ENCODE data around the gene MRPS6. TPM values are rescaled to one million over a fixed set of nuclear protein-coding genes. Genes with fewer than 3 reads are reported as not detected.

Gene MRPS6
- total RNA-seq, 1 donor from 2014 or later = 69.3 TPM

DNA sequence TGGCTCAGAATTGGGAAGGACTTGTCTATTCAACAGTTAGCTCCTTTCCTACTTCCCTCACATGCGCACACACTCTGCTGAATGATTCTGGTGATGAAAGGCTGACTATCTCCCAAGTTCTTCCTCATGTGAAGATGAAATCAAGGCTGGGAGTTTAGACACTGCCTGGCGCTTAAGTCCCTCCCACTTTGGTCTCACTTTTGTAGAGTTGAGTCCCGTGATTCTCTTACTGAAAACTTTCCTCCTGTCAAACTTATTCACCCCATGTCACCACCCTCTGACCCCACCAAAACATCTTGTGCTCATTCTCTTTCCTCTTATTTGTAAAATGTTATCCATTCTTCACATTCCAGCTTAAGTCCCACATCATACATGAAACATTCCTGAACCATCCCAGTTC, 8.4 kb upstream of the MRPS6 start:
- DNase-seq (ENCODE audit: low spot score) = no peak

DNA sequence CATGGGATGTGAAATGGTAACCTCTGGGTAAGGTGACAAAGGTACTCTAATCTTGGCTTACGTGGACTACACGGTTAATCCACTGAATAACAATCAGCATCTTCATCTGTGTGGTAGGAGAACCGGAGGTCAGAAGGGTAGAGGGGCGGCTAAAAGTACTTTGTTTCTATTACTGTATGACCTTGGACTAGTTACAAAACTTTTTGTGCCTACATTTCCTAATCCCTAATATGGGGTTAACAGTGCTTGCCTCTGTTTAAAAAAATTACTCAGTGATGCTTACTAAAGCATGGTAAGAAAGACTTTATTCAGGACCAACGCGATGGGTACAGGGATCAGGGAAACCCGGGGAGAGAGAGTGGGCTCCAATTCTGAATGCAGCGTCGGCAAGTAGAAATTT, 1.7 kb upstream of the MRPS6 start:
- DNase-seq (ENCODE audit: low spot score) = no peak

DNA sequence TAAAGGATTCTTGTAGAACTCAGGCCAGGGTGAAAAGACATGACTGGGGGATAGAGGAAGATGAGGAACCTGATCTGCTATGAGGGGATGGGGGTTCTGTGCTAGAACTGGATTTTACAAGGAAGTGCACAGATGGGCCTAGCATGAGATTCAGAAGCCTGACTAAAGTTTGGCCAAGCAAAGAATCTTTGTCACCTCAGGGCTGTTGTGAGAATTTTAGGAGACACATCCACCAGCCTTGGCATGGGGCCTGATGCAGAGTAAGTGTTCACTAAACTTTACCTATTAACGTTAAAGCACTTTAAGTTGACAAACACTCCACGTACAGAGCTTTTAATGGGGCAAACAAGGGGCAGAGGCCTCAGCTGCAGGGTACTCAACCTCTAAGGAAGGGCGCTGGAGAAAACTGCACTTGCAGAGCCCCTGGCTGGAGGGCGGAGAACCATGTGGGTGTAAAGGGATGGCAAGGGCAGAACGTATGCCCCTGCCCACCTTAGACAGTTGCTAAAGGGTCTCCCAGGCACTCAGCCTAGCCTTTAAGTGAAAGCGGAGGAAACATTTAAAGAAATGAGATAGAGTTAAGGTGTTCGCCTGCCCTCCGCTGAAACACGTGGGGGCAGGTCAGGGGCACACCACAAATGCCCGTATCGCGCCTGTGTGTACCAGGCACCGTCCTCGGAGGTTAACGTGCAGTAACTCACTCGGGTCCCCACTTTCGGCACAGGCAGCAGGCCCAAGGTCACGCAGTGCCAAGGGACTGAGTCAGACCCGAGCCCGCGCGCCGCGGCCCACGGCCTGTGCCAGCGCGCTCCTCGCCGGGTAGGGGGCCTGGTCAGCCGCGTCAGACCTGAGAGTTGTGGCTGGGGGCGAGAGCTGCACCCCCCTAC, 990 bp upstream of the MRPS6 start:
- DNase-seq (ENCODE audit: low spot score) = peak; percentile 90

DNA sequence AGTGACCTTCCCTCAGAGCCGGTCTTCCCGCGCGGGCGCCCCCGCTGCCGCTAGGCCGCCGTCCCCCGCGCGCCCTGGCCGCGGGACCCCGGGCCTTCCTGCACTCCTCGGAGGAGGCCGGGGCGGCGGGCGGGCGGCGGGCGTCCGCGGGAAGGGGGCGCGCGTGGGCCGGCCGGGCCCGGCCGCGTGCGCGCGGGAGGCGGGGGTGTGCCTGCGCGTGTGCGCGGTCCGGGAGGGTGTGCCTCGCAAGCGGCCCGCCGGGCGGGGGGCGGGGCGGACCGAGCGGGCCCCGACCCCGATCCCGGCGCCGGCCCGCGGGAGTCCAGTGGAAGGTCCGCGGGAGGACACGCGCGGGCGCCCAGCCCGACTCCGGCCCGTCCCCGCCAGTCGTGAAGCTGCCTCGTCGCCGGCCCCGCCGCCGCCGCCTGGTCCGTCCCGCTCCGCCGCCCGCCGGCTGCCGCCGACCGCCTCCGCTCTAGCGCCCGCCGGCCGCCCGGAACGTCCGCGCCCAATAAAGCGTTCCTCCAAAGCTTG, 438 bp downstream of the MRPS6 start:
- DNase-seq (ENCODE audit: low spot score) = peak; percentile 92

DNA sequence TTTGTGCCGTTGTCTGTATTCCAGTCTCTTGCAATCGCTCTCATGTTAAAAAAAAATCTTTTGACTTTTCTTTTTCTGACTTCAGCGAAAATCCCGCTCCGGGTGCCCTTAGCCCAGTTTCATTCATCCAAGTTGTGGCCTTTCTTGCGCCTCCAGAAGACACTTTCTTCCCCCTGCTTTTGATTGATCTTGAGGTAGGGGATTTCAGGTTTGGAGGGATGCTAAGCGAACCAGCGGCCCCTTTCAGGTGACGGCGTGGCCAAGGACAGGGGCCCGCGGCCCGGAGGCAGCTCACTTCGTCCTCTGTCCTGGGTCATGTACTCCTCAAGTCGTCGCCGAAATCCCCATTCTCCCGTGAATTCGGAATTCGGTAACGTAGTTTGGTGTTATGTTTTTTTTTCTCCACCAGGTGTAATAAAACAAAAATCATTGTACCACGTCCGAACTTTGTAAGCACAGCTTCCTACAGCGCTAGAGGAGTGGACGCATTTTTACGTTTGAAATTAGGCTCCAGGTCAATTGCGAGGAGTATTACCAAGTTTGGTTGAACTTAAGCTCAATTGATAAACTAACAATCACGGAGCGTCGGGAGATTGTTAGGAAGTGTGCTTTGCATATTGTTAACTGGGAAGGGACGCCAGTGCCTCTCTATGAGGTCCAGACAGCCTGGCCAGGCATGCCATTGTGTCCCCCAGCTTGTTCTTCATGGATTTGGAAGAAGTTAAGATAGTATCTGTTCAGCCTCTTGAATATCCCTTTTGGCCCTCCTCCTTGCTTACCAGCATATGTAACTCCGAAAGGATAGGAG, 1.1 kb downstream of the MRPS6 start:
- no peak for DNase-seq (ENCODE audit: low spot score)

DNA sequence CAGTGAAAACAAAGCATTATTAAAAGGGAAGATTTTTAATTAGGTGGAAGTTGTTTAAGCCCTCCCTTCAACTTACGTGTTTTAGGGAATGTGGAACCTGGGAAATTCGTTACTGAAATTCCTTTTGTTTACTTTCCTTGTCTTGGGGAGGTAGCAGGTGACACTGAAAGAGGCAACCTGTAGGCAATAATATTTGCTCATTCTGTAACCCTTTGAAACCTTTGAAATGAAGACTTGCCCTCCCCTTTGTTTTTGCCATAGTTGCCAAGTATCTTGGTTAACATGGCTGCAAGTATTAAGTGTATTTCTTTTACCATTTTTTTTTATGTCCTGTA, 1.7 kb downstream of the MRPS6 start:
- no peak for DNase-seq (ENCODE audit: low spot score)

DNA sequence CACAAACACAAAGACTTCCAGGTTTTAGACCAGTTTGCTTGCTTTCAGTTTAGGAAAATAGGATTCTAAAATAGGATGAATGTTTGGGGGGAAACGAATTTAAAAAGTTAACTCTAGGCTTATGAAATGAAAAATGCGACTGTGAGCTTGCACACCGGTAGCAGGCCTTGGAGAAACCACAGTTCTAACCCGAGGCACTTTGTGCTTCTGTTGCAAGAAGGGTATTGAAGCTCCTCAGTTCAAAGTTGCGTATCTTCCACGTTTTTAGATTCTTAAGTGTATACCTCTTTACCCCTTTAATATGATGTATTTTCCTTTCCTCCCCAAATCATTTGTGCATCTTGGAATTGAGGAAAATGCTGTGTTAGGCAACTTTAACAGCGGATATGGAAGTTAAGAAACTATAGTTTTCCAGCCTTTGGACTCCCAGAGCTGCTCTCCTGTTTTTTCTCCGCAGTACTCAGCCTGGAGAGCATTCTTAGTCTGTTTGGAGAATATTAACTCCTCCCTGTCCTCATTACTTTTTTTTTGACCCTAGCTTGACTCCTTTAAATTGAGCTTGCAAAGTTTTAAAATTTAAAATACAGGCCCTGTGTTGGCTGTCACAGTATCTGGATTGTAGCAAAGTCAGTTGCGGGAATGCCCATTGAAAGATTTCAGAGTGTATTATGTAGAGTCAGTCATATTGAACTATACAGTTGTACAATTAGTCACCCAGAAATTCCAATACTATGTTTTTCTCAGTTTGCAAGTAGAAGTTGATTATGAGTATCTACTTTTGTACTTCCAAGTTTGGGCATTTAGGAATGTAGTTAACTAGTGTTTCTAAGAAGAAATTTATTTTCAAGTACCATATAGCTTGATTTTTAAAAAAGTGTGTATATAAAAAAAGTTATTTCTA, 2.6 kb downstream of the MRPS6 start:
- DNase-seq (ENCODE audit: low spot score) = no peak

DNA sequence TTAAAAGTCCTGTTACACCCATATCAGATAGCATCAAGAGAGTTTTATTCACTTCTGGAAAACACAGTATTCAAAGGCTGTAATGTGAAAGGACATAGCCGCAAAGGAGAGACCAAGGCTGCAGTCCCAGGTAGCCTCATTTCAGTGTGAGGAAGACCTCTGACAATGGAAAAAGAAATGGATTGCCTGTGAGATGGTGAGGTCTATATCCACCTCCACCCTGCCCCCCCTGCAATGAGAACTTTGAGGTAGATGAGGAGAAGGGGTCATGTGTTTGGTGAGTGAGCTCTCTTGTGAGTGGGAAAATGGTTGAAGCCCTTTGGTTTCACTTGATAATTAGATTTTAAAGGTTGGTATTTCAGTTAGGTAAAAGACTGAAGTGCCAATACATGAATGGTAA, 3.5 kb downstream of the MRPS6 start:
- no peak for DNase-seq (ENCODE audit: low spot score)

DNA sequence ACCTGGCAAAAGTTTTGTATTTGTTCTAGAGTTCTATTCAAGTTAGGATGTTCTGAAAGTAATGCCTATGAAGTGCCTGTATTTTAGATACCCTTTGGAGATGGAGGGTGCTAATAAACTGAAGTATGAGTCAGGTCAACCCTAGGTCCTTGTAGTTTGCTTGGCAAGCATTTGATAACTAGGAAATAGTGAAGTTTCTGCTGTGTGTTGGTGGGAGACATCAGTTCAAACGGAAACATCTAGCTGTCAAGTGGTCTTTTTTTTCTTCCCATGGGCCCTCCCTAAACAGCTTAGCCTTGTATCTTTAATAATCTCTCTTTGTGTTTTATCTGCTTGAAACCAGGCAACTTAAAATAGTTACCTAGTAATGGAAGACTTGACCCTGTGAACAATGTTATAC, 4.5 kb downstream of the MRPS6 start:
- DNase-seq (ENCODE audit: low spot score) = no peak

DNA sequence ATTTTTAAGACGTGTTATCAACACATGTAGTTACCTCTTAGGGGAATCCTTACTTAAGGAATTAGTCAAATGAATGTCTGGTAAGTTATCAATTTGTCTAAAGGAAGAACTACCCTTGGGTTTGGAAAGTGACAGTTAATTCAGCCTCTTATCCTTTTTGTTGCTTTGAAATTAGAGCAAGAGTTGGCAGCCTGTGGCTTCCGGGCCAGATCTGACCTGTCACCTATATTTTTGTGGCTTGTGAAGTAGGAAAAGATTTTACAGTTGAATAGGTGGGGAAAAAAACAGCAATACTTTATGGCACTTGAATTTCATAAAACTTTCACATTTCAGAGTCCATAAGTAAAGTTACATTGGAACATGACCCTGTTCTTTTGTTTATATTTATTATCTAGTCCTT, 5.5 kb downstream of the MRPS6 start:
- DNase-seq (ENCODE audit: low spot score) = no peak

DNA sequence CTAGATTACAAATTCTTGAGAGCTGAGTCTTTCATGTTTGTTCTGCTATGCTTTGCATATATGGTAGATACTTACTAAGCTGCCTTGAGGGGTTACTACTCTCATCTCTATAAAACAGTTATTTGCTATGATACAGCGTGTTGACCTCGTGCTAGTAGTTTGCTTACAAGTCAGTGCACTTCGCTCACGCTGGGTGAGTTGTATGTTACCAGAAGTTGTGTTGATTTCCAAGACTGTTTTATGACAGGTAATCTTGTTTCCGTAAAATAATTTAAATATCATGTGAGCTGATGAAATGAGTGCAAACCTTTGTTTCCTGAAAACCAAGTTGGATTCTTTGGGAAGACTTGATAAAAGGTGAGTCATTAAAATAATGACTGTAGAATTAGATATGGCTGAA, 7.3 kb downstream of the MRPS6 start:
- DNase-seq (ENCODE audit: low spot score) = no peak

DNA sequence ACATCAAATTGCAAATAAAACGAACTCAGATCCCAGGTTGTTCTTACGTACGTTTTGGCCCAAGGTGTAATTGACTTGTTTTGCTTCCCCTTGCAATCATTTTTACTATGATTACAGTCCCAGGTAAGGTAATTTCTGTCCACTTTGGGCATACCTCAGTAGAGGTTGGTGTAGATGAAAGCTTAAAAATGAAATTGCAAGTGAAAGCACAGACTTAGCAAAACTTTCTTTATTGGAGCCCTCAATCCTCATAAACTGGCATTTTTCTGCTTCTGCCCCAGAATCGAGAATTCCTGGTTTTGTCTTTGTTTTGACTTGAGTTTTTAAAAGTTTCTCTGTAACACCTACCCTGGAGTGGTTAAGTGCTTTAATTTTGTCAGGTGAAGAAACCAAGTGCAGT, 9.4 kb downstream of the MRPS6 start:
- no peak for DNase-seq (ENCODE audit: low spot score)

DNA sequence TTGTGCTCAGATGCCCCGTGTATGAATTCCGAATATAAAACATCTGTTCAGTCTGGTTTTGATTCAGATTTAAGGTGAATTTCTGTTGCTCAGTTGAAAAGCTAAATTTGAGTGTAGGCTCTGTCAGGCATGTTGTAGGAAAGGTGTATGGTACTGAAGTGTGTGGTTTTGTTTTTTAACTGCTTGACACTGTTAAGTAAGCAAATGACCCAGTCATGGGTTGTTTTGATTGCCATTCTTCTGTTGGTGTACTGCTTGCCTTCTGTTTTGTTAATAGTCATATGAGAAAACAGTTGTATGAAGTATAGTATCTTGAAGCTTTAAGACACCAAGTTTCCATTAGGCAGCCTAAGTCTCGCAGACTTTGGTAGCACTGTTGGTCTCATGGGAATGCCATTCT, 10.0 kb downstream of the MRPS6 start:
- no peak for DNase-seq (ENCODE audit: low spot score)

DNA sequence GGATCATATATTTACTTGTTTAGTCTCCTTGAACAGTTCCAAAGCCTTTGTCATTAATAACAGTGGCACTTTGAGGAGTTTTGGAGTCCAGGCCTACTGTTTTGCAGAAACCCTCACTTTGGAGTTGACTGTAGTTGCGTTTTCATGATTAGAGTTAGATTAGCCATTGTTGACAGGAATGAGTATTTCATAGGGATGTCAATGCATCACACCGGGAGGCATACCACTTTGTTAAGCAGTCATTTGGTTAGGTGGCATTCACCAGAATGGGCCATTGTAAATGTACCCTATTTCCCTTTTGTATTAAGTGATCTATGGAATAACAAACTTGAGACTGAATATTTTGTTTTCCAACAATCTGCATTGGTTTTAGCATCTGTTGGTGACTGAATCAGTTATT, 11.8 kb downstream of the MRPS6 start:
- DNase-seq (ENCODE audit: low spot score) = no peak

DNA sequence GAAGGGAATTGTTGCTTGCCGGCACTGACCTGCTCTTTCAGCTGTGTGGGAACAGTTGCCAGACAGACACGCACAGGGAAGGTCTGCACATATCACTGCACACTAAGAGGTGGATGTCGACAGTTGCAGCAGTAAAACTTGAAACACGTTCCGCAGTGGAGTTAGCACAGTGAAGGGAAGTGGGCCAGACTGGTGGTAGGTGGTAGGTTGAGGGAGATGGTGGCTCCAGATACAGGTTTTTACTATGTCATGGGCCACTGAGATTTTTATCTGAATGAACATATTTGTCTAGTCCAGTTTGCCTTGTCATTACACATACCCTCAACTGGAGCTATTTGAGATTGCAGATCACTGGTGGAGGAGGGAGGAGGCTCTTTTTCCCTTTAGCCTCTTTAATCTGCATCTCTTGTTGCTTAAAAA, 13.5 kb downstream of the MRPS6 start:
- no peak for DNase-seq (ENCODE audit: low spot score)

DNA sequence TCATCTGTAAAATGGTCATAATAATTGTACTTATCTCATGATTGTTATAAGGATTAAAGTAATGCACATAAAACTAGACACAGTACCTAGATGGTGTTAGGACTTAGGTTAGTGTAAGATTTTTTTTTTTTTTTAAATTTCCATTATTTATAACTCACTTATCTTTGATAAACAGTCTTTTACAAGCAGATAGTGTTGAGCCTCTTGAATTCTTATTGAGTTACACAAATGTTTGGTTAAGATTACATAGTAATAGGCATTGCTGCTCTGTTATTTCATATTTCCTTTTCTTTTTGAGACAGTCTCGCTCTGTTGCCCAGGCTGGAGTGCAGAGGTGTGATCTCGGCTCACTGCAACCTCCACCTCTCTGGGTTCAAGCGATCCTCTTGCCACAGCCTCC, 15.4 kb downstream of the MRPS6 start:
- DNase-seq (ENCODE audit: low spot score) = no peak

DNA sequence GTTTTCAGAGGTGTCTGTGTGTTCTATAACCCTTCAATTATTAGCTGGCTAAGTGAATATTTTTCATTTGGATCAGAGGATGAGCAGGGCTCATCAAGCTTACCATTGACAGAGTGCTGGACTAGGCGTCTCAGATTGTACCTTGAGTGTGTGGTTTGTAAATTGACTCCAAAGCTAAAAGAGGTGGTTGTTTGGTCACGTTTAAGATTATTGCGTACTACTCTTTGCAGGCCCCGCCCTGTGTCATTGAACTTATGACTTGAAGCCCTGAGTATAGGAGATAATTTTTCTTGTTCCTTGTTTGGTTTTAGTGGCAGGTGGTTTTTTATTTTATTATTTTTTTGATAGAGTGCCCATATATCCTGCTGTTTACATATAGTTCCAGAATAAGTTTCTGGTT, 17.7 kb downstream of the MRPS6 start:
- no peak for DNase-seq (ENCODE audit: low spot score)

DNA sequence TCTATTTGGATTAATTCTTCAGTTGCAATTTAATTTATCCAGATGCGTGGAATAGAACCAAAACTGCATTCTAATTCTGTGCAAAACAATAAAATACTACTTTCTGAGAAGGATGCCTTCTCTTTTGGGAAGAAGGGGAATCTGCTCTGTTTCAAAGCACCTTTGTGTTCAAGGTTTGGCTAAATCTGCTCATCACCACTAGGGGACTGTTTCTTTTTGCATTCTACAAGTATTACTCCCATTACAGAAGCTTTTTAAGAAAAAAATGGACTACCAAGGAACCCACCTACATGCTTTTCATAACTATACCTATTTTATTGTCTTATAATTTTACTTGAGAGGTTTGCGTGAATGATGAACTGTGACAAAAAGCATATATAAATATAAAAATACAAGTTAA, 18.2 kb downstream of the MRPS6 start:
- no peak for DNase-seq (ENCODE audit: low spot score)

DNA sequence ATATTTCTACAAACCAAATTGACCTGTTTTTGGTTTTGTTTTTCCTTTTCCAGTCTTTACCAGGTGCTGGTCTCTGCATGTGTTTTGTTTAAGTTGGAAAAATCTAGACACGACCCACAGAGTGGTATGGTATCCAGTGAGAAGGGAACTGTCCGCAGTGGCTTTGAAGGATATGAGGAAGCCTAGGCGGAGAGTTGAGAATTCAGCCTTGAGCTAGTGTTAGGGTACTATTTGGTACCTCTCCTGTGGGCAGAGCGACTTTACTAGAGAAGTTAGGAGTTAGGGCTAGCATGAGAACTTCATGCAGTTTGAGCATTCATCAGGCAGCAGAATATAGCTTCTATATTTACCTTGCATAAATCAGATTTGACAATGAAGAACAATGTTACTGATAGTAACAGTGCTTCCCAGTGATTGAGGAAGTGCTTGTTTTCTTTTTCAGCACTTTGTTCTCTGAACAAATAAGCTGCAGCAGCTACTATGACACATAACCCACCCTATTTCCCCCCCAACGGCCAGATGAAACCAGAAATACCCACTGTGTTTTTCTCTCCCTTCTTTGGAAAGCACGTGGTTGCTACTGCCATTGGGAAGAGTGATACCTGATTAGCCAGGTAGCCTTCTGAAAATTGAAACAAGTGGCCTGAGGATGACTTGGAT, 19.0 kb downstream of the MRPS6 start:
- DNase-seq (ENCODE audit: low spot score) = no peak

DNA sequence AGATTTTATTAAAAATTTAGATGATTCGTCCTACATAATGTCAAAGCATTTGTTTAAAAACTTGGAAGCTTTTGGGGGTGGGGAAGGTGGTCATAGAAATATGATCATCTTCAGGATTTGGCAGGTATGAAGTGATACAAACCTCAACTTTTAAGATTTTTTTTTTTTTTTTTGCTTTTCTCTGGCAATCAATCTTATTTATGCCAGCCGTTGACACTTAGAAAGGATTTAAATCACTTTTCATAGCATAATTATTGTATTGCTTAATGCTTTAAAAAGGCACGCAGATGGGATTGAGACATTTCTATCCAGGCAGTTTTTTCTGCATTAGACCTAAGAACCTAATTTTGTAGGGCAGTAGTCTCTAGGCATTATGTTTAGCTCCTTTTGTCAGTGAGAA, 19.7 kb downstream of the MRPS6 start:
- DNase-seq (ENCODE audit: low spot score) = no peak

DNA sequence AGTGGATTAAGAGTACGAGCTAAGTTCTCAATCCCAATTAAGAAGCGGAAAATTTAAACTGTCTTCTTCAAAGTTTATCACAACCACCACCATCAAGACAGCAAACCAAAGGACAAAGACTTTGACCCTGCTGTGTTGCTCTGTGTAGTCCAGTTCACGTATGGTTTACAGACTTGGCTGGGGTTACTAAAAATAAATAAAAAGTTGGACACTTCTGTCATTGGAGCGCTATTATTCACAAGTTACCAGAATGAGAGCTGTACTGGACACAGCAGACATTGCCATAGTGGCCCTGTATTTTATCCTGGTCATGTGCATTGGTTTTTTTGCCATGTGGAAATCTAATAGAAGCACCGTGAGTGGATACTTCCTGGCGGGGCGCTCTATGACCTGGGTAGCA, 21.6 kb downstream of the MRPS6 start:
- DNase-seq (ENCODE audit: low spot score) = no peak

Measured in mesenteric fat pad (tissue), 1 donor.